NCI-H1436 treated with DMSO at 0.1 percent for 48 hours (cell line): ENCODE data around the gene ADRA2C.

Source experiments
- DNase-seq: peaks from one replicate; lab custom pipeline; 2025; lab: John Stamatoyannopoulos, UW

The ADRA2C gene

DNA sequence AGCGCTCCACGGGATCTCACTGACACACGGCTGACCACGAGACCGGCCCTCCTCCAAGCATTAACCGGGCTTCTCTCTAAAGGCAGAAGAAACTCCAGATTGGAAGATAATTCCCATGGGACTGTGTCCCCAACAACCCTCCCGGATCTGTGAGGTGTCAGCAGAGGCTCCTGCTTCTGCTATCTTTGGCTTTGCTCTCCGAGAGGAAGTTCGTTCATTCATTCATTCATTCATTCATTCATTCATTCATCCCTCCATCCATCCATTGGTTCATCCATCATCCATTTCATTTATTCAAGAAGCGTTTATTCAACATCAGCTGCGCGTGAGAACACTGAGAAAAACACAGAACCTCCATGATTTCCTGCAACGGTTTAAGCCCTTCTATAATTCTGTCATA is 11.5 kb downstream of the ADRA2C start:
- DNase-seq, result no peak

DNA sequence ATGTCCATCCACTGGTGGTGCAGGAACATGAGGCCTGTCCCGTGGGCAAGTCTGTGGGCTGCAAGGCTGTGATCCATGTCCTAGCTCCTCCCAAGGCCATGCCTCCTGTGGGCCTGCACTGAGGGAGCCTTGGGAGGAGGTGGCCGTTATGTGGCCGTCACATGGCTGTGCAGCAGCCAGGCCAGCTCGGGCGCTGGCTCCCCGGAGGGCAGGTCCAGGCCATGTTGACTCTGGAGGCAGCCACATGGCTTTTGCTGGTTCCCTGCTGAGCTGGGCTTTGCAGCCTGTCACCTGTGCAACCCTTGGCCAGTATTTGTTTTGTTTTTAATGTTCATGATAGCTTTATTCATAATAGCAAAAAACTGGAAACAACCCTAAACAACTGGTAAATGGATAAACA is 13.3 kb downstream of the ADRA2C start:
- no peak for DNase-seq

DNA sequence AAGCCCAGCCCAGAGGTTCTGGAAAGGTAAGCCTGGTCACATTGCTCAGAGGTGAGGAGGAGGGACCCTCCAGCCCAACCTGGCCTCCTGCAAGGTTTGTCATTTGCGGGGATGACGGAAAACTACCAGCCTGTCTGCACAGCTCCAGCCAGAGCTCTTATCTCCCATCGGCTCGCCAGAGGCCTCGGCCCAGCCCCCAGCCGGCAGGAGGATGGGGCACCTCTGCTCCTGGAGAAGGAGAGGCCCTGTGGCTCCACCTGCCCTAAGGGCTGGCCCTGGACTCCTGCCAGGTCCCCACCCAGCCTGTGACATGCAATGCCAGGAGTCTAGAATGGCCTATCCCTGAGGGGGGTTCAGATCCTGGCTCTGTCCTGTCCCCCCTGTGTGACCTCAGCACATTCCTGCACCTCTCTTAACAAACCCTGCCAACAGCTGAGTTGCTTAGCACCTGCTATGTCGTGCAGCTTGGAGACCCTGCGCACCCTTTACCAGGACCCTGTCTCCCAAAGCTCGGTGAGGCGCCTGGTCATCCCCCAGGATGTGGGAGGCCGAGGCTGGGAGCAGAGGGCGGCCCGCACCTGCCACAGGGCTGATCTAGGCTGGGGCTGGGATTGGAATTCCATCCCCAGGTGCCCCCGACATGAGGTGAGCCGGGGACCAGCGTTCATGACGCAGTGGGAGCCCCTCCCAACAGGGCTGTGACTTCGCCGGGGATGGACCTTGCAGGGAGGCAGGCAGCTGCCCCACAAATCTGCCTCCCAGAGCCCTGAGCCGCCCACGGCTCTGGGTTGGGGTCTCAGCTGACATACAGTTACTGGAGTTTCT is 14.4 kb downstream of the ADRA2C start:
- DNase-seq, result no peak

DNA sequence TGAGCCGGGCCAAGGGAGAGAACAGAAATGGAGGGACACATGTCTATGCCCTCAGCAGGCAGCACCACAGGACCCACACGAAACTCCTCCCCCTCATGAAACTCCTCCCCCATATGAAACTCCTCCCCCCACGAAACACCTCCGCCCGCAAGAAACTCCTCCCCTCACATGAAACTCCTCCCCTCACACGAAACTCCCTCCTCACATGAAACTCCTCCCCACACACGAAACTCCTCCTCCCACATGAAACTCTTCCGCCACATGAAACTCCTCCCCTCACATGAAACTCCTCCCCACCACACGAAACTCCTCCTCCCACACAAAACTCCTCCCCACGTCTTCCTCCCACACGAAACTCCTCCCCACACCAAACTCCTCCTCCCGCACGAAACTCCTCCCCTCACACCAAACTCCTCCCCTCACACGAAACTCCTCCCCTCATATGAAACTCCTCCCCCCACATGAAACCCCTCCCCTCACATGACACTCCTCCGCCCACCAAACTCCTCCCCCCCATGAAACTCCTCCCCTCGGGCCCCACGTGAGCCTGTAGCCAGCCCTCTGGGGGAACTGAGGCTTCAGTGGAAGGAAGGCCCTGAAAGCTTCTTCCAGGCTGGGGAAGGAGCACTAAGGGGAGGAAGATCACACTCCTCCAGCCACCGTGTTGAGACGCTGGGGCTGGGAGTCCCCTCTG is 15.2 kb downstream of the ADRA2C start:
- no peak for DNase-seq

DNA sequence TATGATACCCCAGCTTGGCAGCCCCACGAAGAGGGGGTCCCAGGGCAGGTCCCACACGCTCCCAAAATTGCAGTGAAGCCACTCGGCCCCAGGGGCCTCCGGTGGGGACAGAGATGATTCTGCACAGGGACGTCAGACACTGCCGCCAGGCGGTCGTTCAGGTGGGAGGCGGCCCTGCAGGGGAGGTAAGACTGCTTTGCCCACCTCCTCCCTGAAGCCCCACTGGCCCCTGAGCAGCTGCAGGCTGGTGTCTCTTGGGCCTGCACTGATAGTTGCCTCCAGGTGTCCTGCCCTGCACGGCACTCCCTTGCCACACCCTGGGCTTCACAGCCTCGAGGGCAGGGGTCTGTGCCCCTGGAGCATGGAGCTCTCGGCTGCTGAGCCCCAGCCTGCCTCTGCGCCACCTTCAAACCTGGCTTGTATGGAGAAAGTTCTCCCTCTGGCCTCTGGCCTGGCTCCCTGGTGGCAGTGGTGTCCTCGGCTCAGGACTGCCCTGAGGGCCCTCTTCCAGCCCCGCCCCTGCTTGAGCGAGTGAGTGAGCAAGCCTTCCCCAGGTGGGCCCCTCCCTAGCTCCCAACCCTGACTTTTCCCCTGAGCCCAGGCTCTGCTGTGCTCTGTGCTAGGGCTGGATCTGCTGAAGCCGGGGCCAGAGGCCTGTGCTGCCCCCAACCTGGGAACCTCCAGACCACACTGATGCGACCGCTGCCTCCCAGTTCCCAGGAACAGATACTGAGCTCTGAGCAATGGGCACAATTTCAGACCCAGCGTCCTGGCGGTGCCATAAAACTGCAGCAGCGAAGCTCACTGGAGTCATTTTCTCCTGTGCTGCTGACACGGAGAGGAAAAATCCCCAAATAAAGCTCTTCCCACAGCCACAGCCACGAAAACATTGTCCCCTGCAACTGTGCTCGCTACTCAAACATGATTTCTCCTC is 16.1 kb downstream of the ADRA2C start:
- DNase-seq, result no peak

DNA sequence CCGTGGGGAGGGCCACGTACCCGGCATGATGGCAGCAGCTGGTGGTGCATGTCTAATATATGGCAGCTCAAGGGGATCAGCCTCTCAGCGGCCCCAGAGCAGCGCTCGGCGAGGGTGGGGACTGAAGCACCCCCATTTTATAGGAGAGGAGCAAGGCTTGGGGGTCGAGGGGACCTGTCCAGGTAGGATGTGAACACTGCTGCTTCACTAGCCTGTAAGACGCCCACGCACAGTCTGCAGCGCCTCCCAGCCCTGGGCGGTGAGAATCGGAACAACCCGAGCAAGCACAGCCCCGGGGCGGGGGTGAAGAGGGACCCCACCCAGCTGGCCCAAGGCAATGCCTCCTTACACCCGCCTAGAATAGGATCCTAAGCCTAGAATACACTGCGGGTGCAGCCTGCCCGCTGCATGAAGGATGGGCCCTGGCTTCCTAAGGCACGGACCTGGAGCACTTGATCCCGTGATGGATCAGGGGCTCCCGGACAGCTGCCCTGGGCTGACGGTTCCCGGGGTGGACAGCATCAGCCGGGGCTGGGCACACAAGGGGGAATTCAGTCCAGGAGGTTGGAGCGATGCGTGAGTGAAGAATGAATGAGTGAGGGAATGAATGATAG is 17.6 kb downstream of the ADRA2C start:
- DNase-seq, result no peak

DNA sequence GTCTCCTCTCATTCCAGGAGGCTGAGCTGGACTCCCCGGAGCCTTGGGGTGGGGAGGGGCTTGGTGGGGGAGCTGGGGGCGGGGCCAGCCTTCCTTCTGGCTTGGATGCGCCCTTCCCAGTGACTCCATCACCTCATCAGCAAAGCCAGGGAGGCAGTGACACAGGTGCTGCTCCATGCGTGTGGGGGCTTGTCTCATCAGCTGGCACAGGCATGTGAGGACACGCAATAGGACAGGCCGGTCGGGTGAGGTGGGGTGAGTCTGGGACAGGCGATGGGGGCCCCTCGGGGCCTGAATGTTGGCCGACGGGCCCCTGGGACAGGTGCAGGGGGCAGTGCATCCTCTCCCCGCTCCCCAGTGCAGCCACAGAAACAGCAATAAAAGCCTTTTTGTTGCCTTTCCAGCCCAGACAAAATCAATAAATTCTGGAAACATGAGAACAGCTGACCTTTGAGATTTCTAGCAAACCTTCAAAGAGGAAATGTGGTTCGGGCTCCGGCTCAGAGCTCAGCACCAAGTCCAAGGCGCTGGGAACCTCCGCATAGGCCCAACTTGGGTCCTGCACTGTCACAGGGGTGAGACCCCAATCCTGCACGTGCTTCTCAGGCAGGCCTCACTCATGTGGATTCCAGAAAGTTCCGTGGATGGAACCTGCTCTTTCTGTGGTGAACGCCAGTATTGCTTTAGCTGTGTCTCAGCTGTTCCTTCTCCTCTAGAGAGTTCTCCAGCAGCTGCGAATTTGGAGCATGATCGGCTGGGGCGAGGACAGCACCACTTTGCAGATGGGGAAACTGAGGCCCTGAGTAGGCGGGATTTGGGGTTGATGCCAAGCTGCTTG is 18.5 kb downstream of the ADRA2C start:
- no peak for DNase-seq

DNA sequence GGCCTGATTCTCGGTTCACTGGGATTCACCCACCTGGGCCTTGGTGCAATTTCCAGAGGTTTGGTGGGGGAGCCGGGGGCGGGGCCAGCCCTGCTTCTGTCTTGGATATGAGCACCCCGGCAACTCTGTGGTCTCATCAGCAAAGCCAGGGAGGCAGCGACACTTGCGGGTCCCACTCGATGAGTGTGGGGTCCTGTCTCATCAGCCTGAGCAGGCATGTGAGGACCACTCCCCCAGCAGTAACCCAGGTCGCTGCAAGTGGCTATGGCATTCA is 19.0 kb downstream of the ADRA2C start:
- no peak for DNase-seq

DNA sequence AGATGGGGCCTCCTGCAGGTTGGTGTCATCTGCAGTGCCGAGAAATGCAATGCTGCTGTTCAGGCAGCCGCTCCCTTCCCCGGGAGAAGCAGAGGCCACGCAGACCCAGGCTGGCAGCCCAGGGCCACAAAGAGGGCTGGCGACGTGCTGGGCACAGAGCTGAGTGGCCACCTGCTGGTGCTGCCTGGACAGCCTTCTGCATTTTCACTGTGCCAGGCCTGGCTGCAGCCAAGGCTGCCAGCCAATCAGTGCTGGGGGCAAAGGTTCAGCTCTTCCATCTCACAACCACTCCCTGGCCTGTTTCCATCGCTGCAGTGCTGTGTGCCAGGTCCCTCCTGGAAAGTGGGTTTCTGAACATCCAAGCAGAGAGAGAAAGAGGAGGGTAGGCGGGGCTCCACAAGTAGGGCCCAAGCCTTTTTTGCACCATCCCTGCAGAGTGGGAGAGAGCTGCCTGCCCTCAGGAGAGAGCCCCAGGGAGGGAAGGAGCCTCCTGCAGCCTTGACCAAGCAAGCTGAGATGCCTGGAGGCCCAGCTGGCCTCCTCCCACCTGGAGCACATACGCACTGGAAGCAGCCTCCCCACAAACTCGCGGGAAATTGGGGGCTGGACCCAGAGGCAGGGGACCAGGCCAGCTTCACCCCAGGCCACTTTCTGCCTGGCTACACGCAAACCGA is 20.1 kb downstream of the ADRA2C start:
- no peak for DNase-seq

DNA sequence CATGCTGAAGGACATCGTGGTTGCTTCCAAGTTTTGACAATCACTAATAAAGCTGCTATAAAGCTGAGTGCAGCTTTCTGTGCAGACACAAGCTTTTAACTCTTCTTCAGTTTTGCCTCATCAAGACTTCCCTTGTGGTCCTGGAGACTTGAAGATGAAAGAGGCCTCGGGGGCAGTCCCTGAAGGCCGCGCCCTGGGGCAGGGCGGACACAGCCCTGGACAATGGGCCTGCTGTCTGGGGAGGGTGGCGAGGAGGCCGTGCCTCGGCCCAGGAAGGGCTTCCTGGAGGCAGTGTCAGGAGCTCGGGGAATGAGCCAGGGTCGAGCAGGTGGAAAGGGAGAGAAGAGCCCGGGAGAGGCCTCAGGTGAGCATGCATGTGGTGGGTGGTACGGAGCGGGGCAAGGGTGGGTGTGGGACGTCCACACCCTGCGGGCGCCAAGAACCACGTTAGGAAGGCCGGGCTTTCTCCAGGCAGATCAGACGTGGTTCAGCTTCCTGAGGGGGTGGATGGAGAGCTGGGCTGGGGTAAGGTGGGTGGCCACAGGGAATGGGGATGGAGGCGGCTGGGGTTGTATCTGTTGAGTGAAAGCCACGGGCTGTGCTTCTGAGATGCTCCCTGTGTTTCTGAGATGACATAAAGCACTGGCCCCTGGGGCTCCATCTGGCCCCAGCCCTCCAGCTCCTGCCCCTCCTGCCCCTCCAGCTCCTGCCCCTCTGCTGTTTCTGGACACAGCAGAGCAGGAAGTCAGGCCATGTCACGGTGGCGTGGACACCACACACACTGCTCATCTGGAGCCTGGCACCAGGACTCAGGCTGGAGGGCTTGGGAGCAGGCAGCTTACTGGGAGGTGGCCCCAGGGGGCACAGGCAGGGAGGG is 21.5 kb downstream of the ADRA2C start:
- DNase-seq, result no peak

DNA sequence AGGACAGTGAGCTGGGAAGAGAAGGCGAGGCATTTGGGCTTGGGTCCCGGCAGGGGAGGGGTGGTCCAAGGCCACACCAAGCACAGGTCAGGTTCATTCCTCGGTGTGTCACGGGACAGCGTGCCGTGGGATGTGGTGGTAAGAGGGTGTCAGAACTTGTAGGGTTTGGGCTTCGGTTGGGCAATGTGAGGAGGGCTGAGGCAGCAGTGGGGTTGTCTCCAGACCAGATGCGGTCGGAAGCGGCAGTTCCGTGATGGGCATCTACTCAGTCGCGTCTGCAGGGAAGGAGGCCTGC is 22.1 kb downstream of the ADRA2C start:
- DNase-seq, result no peak

DNA sequence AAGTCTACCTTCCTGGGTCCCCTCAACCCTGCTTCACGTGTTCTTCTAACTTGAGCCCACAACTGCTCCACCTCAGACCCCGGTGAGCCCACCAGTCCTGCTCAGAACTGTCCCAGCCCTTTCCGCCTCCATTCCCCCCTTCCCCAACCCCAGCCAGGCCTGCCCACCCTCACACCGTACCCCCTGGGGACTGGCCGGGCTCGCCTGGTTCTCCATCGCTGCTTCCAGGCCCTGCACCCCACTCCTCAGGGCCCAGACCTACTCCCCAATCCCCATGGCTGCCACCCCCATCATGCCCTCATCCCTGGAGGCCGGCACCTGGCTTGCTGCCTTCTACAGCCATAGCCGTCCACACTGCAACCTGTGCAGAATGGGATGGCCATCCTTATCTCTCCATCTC is 23.4 kb downstream of the ADRA2C start:
- DNase-seq, result no peak

DNA sequence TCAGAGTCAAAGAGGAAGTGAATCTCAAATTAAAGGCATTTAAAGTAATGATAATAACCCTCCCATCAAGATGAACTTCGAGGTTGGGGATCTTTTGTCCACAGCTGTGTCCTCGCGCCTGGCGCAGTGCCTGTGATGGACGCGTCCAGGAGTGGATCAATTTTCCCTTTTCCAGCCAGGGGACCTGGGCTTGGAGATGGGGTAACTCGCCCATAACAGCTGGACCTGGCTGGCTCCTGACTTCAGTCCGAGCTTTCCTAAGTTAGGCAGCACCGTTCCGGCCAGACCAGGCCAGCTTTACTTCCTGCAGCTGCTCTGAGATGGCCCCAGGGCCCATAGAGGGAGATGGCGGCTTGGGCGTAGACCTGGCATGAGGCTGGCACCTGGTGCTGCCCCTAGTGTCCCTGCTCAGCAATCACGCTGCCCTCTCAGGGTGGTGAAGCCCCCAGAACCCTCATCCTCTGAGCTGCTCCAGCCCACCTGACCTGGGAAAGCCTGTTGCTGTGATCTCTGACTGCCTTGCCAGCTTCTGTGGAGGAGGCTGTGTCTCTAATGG is 23.9 kb downstream of the ADRA2C start:
- DNase-seq, result no peak

DNA sequence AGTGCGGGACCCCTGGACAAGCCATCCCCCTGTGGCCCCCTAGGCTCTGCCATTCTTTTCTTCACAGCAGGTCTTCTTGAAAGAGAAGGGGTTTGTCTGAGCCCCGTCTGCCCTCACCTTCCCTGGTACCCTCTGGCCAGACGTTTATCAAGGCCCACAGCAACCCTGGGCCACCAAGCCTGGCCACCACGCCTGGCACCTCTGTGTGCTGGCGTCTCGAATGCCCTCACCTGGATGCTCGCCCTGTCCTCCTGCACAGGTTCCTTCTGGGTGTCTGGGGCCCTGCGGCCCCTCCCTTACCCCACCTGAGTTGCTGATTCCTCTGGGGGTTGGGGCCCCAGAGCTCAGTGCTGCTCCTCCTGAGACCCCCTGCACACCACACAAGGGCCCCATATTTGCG is 25.1 kb downstream of the ADRA2C start:
- no peak for DNase-seq

DNA sequence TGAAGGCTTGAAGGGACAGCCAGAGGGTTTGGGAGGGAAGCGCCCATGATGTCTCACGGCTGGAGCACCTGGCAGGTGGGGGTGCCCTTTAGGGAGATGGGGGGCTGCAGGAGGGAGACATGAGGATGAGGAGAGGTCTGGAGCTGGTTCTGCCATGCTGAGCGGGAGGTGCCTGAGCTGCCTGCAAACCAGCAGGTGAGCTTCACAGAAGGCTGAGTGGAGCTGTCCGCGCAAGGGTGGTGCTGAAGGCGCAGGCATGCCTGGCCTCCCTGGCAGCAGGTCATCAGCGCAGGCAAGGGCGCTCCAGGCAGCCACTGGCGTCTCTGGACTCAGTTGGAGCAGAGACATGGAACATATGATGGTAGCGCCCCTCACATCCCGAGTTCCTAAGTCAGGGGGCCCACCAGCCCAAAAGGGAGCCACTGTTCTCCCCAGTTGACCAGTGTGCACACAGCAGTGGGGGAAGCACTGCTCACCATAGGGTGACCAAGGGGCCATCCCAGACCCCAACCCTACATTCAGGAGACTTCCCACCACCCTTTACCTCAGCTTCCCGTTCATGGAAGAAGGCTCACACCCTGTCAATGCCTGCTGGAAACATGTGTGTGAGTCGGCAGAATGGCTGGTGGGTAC is 25.8 kb downstream of the ADRA2C start:
- no peak for DNase-seq

DNA sequence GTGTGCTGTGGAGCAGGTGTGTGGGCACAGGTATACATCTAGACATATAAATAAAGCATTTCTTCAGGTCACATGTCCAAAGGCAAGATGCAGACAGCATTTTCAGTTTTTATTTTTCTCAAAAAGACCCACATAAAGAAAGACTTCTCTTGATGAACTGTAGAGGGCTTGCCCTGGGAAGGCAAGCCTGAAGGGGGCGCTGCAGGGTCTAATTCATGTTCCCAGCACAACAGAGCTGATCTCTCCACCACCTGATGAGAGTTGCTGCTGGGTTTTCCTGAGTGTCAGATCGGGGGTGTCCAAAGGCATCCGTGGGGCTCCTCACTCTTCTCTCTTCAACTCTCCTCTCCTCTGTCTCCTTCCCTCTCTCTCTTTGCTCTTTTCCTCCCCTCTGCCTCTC is 26.6 kb downstream of the ADRA2C start:
- no peak for DNase-seq

DNA sequence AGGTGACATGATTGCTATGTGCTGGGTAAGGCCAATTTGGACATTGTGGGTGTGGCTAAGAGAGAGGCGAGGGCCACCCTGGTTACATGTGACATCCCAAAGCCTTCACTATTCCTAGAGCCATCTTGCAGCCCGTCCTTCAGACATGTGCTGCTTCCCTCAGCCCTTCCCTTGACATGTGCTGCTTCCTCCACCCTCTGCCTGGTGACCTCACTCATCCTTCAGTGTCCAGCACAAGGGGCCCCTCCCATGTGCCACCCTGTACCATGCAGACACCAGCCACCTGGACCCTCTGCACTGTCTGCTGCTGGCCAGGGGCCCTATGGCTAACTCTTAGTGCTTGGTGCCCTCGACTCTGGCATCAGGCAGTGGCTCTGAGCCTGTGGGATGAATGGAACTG is 27.4 kb downstream of the ADRA2C start:
- DNase-seq, result no peak

DNA sequence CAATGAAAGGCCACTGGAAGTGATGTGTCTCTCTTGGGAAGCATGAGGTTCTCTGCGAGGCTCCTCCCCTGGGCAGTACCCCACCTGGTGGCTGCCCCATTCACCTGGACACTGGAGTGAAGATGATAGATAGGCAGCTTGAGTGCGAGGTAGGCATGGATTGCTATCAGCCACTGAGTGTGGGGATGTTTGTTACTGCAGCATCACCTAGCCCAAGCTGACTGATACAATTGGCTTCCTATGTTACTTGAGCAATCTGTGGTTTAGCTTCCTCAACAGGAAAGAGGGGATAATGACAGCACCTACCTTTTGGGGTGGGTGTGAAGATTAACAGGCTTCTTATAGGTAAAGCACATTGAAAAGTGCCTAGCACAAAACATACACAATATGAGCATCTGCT is 30.8 kb downstream of the ADRA2C start:
- DNase-seq, result no peak
